HPDE6-E6E7 (cell line): Measurements from ENCODE around the gene TTR.

Source experiments
- DNase-seq: peaks from one replicate; pipeline ENCODE4 v3.0.0; 2011; ENCODE audit warnings: missing footprints; ENCODE audit errors: extremely low spot score

The TTR gene

GRCh38 chr18:31591628-31592027, at the start of gene TTR:
TSS of gene TTR (plus strand) at chr18:31591877. CDS start at chr18:31591903, 26 bp downstream.
- no peak for DNase-seq

GRCh38 chr18:31546476-31546875, 45.2 kb upstream of the TTR start:
- no peak for DNase-seq

GRCh38 chr18:31548853-31549252, 42.8 kb upstream of the TTR start:
- DNase-seq, result no peak

GRCh38 chr18:31549416-31549815, 42.3 kb upstream of the TTR start:
- DNase-seq, result no peak

GRCh38 chr18:31551883-31552282, 39.8 kb upstream of the TTR start:
- no peak for DNase-seq

GRCh38 chr18:31553800-31554199, 37.9 kb upstream of the TTR start:
- DNase-seq, result no peak

- no peak for DNase-seq
Measured at GRCh38 chr18:31554776-31555175, 36.9 kb upstream of the TTR start.

GRCh38 chr18:31555971-31556747, 35.5 kb upstream of the TTR start:
- peak; percentile 42 for DNase-seq

GRCh38 chr18:31557446-31557845, 34.2 kb upstream of the TTR start:
- DNase-seq, result no peak

GRCh38 chr18:31558567-31558966, 33.1 kb upstream of the TTR start:
- no peak for DNase-seq

- DNase-seq, result no peak
Measured at GRCh38 chr18:31562726-31563125, 29.0 kb upstream of the TTR start.

GRCh38 chr18:31563778-31564177, 27.9 kb upstream of the TTR start:
- DNase-seq, result peak; percentile 35

- no peak for DNase-seq
Measured at GRCh38 chr18:31565345-31565744, 26.3 kb upstream of the TTR start.

GRCh38 chr18:31565782-31566512, 25.7 kb upstream of the TTR start:
- no peak for DNase-seq

- DNase-seq, result no peak
Measured at GRCh38 chr18:31566576-31567306, 24.9 kb upstream of the TTR start.

- DNase-seq, result no peak
Measured at GRCh38 chr18:31572368-31572767, 19.3 kb upstream of the TTR start.

- DNase-seq, result no peak
Measured at GRCh38 chr18:31573051-31573450, 18.6 kb upstream of the TTR start.

GRCh38 chr18:31574359-31574758, 17.3 kb upstream of the TTR start:
- DNase-seq, result no peak

- no peak for DNase-seq
Measured at GRCh38 chr18:31575515-31576257, 16.0 kb upstream of the TTR start.

- DNase-seq, result no peak
Measured at GRCh38 chr18:31576670-31577069, 15.0 kb upstream of the TTR start.

- DNase-seq, result no peak
Measured at GRCh38 chr18:31577195-31577594, 14.5 kb upstream of the TTR start.

- DNase-seq, result no peak
Measured at GRCh38 chr18:31578126-31578525, 13.6 kb upstream of the TTR start.
